ACC112 (cell line): Measurements from ENCODE around the gene CDK4.
A peak's percentile ranks its signal among the peaks of the same experiment; 100 is the strongest.

Experiments
- H2AFZ ChIP-seq: fragments of 200-600 bp; sonication (generic); one replicate; pipeline ENCODE4 v1.6.0; 2017; ENCODE audit warnings: antibody characterized with exemption, low read length; ENCODE audit not compliant: unreplicated experiment
- H3K27ac ChIP-seq: fragments of 200-600 bp; sonication (generic); 2 replicates; pipeline ENCODE4 v1.5.1; 2014; ENCODE audit warnings: low read depth, mild to moderate bottlenecking, antibody characterized with exemption, low read length, moderate library complexity
- H3K27me3 ChIP-seq: fragments of 200-600 bp; sonication (generic); 2 replicates; pipeline ENCODE4 v1.6.1; 2014; ENCODE audit warnings: mild to moderate bottlenecking, antibody characterized with exemption, low read length, moderate library complexity, mixed read lengths; ENCODE audit not compliant: insufficient read depth
- H3K36me3 ChIP-seq: fragments of 200-600 bp; sonication (generic); 2 replicates; pipeline ENCODE4 v1.6.1; 2016; ENCODE audit warnings: mild to moderate bottlenecking, antibody characterized with exemption, low read length, moderate library complexity, mixed read lengths; ENCODE audit not compliant: insufficient read depth
- H3K4me1 ChIP-seq: fragments of 200-600 bp; sonication (generic); one replicate; pipeline ENCODE4 v1.6.1; 2016; ENCODE audit warnings: low read length, mixed read lengths; ENCODE audit not compliant: insufficient read depth, unreplicated experiment, control insufficient read depth
- H3K4me3 ChIP-seq: fragments of 200-600 bp; sonication (generic); 2 replicates; pipeline ENCODE4 v1.5.1; 2014; ENCODE audit warnings: mild to moderate bottlenecking, low read depth, low read length
- H3K79me2 ChIP-seq: fragments of 200-600 bp; sonication (generic); one replicate; pipeline ENCODE4 v1.6.0; 2016; ENCODE audit warnings: low read length; ENCODE audit not compliant: control insufficient read depth, unreplicated experiment, insufficient read depth

Gene CDK4

DNA sequence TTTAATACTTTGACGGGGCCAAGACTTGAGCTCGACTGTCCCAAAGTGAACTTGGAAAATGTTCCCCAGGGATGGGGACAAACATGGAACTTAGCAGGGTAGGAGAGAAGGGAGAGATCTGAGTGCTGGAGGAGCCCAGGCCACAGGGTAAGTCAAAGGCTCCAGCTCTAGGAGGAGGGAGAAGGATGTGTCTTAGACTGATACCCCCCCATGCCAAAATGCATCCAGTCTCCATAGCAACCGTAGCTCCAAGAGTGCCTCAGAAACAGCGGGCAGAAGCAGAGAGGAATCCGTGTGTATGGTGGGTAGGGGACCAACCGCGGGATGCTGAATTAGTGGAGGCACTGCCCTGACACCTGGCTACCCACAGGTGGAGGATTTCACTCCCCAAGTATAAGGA lies 12.7 kb downstream of the CDK4 start:
- peaks cover 67% of the 10 kb centered on the region for H3K27me3 ChIP-seq
- H3K4me3 ChIP-seq, result no peak overlapping the region
- H3K79me2 ChIP-seq, result no peaks in the 10 kb centered on the region
- H3K36me3 ChIP-seq, result no peaks in the 10 kb centered on the region
- H3K27ac ChIP-seq, result no peak overlapping the region
- no peak overlapping the region for H2AFZ ChIP-seq
- peaks cover 14% of the 10 kb centered on the region for H3K4me1 ChIP-seq

DNA sequence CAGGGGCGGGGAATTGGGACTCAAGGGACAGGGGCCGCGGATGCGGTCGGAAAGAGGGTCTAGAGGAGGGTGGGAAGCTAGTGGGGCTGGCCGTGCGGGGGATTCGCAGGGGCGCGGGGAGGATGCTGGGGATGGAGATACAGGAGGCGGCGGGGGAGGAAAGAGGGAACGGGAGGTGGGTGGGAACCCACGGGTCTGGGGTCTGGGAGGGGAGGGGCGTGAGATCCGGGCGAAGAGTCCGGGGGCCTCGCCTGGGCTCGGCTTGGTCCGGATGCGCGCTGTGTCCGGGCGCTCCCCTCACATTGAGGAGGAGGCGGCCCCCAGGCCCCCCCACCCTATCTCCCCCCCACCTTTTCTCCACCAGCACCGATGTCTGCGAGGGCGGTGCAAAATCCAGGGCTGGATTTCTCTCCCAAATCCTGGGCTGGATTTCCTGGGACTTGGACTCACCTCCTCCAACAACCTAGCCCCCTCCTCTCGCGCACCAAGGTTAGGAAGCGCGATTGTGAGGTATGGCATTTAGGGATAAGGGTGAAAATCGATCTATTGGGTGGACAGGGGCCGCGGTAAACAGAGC lies 13.4 kb downstream of the CDK4 start, which contains the start of gene AGAP2:
AGAP2 (minus strand) TSS at position 82 of the 577 bp plus-strand sequence. CDS start 496 bp downstream, outside the sequence.
- Histone ChIP-seq H3K36me3 (no peaks in the 10 kb centered on the region), H3K79me2 (no peaks in the 10 kb centered on the region), H3K4me1 (peaks cover 14% of the 10 kb centered on the region), H3K27ac (no peak within 1 kb of the TSS), H3K27me3 (peaks cover 74% of the 10 kb centered on the region), H3K4me3 (peak within 1 kb of the TSS; percentile 68), H2AFZ (peak within 1 kb of the TSS; percentile 67)

DNA sequence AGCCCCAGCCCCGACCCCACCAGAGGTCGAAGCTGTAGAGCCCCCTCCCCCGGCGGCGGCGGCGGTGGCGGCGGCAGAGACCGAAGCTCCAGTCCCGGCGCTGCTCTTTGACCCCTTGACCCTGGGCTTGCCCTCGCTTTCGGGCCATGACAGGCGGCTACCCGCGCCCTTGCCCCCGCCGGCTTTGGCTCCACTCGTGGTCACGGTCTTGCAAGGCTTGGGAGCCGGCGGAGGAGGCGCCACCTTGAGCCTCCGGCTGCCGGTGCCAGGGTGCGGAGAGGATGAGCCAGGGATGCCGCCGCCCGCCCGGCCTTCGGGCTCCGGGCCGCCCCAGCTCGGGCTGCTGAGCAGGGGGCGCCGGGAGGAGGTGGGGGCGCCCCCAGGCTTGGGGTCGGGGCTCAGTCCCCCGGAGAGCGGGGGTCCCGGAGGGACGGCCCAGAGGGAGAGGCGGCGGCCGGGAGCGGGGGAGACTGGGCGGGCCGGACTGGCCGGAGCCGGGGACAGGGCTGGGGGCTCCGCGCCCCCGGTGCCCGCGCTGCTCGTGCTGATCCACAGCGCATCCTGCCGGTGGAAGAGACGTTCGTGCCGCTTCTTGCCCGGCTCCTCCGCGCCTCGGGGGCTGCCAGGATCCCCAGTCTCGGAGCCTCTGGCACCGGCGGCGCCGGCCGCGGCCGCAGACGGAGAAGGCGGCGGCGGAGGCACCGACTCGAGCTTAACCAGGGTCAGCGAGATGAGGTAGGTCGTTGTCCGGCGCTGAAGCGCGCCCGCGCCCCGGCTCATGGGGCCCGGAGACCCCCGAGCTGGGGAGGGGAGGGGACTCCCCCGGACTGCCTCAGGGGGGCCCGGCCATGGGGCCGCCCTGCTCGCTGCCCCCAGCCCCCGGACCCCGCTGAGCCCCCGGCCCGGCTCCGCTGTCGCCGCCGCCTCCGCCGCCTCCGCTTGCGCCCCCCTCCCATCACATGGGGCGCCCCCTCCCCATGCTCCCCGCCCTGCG lies 14.3 kb downstream of the CDK4 start:
- Histone ChIP-seq H3K4me1 (peaks cover 14% of the 10 kb centered on the region), H3K4me3 (peak overlapping the region; percentile 68), H3K36me3 (no peaks in the 10 kb centered on the region), H3K27ac (no peak overlapping the region), H3K27me3 (peaks cover 74% of the 10 kb centered on the region), H3K79me2 (no peaks in the 10 kb centered on the region), H2AFZ (peak overlapping the region; percentile 67)

DNA sequence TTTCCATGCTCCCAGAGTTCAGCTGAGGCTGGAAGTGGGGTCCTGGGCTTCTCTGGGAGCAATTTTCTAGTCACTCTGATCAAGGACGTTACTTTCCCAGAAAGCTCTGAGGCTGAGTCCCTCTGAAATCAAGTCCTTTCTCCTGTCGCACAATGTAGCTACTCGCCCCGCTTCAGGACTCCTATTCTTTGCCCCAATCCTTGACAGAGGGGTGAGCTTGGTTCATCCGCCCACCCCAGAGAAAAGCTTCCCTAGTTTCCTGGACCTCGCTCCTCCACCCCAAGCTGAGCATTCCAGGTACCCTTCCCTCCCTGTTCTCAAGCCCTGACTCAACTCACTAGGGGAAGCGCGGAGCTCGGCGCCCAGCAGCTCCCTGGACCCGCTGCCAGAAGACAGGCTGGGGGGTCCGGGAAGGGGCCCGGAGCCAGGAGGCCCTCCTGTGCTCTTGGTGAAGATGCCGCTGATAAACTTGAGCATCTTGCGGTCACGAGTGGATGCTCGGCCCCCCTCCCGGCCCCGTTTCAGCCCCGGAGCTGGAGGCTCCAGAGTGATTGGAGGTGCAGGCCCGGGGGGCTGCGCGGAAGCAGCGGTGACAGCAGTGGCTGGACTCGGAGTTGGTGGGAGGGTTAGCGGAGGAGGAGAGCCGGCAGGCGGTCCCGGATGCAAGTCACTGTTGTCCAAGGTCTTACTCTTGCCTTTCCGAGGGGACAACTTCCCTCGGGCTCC lies 15.2 kb downstream of the CDK4 start:
- H3K4me1 ChIP-seq, result peaks cover 14% of the 10 kb centered on the region
- no peaks in the 10 kb centered on the region for H3K36me3 ChIP-seq
- H3K4me3 ChIP-seq, result peak overlapping the region; percentile 68
- H3K27ac ChIP-seq, result no peak overlapping the region
- H2AFZ ChIP-seq, result no peak overlapping the region
- peaks cover 74% of the 10 kb centered on the region for H3K27me3 ChIP-seq
- no peaks in the 10 kb centered on the region for H3K79me2 ChIP-seq

DNA sequence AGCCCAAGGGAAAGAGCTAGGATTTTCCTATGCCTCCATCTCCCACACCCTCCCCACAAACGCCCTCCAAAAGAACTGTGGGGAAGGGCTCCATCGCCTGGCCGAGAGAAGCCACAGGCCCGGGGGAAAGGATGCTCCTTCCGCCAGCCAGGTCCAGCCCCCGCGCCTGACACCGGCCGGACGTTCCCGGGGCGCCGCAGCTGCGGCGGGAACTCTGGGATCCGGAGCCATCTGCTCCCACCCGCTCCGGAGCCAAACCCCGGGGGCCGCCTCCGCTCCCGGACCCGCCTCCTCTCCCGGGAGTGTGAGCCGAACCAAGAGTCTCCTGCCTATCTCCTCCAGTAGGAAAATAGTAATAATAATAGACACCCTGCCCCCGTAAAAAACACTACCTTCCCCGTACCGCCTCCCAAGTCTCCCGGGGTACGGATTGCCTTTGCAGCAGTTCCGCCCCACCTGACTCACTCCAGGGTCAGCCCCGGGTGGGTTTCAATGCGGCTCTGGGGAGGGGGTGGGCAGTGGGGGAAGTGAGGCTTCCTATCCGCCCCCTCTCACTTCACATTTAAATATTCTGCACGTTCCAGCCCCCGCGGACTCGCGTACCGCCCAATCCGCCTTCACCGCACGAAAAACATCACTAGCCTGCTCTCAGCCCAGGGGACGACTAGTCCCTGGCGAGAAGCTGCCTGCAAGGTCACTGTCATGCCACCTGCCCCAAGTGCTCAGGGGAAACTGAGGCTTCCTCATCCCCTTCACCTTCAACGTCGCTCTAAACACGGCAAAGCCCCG lies 16.0 kb downstream of the CDK4 start:
- peaks cover 72% of the 10 kb centered on the region for H3K27me3 ChIP-seq
- peak overlapping the region; percentile 8 for H2AFZ ChIP-seq

DNA sequence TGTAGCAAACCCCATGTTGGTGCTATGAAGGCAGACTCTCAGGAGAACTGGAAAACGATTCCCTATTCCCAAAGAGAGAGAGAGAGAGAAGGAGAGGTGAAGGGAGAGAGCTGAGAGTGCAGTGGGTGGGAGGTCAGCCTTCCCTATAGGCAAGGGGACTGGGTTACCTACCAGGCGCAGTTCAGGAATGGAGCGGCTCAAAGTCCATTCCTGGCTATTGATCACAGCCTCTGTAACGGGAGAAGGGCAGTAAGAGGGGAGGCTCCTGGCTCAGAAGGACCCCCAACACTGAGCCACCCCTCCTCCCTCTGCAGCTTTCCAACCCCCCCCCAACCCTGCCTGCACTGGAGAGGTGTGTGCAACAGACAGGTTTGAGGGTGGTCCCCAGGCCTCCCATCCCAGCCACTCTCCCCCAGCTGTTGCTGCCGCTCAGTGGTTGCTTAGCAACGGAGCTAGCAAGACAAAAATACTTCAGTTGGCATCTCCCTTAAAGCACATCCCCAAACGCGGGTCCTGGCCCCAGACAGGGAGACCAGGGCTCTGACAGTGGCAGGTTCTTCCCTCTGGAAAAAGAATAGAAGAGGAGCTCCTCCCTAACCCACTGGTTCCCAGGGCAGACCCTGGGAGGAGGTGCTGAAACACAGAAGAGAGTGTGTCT lies 16.8 kb downstream of the CDK4 start:
- peak overlapping the region; percentile 57; the same call in 1 of the 2 replicates for H3K4me3 ChIP-seq
- H3K4me1 ChIP-seq, result peaks cover 14% of the 10 kb centered on the region
- H3K27me3 ChIP-seq, result peaks cover 64% of the 10 kb centered on the region
- no peaks in the 10 kb centered on the region for H3K36me3 ChIP-seq
- H3K79me2 ChIP-seq, result no peaks in the 10 kb centered on the region
- H3K27ac ChIP-seq, result no peak overlapping the region
- H2AFZ ChIP-seq, result no peak overlapping the region

More for the DNA sequence above, 16.0 kb downstream of the CDK4 start:
- no peaks in the 10 kb centered on the region for H3K79me2 ChIP-seq
- no peak overlapping the region for H3K27ac ChIP-seq
- H3K36me3 ChIP-seq, result no peaks in the 10 kb centered on the region
- H3K4me3 ChIP-seq, result peak overlapping the region; percentile 57
- H3K4me1 ChIP-seq, result peaks cover 14% of the 10 kb centered on the region

DNA sequence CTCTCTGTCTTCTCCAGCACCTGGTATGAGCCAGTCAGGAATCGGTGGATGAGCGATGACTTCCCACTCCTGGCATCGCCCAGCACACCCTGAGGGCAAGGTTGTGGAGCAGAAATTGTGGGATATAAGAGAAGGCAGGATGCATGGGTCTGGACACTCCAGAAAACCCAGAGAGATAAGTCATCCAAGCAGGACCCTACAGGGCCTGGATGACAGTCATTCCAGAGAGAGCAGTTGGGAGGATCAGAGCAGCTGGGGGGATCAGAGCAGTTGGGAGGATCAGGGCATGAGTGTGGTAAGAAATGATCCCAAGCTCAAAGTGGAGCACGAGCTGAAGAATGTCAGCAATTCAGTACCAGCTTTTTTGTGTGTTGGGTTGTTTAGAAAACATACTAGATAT lies 17.5 kb downstream of the CDK4 start:
- no peak overlapping the region for H2AFZ ChIP-seq
- H3K4me1 ChIP-seq, result peaks cover 14% of the 10 kb centered on the region
- peaks cover 57% of the 10 kb centered on the region for H3K27me3 ChIP-seq
- no peak overlapping the region for H3K4me3 ChIP-seq
- H3K27ac ChIP-seq, result no peak overlapping the region
- H3K36me3 ChIP-seq, result no peaks in the 10 kb centered on the region
- no peaks in the 10 kb centered on the region for H3K79me2 ChIP-seq

DNA sequence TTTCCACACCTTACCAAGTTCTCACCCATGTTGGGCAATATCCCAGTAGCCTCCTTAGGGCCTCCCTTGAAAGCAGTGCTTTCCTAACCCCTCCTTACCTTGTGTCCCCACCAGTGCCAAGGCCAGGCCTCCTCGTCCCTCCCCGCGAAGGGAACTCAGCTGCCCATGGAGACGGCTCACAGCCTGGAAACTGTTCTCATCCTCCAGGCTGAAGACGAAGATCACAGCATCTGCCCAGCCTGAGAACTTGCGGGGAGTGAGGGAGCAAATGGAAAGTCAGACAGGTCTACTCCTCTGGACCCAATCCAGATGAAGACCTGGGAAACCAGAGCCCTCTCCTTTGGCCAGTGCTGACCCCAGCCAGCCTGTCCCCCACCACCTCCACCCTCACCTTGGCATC lies 18.2 kb downstream of the CDK4 start:
- no peaks in the 10 kb centered on the region for H3K36me3 ChIP-seq
- no peaks in the 10 kb centered on the region for H3K79me2 ChIP-seq

DNA sequence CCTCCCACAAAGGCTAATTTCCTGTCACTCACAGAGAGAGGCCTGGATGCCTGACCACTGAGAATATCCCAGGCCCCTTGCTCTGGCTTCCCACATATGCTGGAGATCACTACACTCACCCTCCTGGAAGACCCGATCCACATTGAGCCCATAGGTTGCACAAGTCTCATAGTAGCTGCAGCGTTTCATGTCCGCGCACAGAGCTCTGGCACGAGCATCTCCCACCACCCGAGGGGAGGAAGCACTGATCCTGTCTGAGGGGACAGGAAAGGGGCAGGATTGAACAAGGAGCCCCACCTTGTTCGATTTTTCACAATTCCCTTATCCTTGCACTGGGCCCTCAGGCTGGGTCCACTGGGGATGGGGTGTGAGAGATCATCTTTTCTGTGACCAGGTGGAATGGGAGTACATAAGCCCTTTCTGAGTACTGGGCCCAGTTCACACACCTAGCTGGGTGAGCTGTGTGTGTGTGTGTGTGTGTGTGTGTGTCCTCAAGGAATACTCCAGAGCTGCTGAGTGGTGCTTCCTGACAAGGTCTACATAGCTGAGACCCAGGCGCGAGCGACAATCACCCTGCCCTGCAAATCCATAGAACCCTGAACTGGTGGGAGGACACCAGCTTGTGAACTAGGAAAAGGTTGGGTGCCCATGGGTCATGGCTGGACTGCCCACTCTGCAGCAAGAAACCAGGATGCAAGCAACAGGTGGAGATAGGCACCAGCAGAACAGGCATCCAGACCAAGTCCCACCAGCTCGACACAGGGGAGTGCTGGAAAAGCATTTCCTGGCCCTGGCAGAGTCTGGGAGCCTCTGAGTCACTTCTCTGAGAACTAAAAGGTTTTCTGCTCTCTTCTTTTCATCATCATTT lies 19.1 kb downstream of the CDK4 start:
- Histone ChIP-seq H3K79me2 (no peaks in the 10 kb centered on the region), H3K4me1 (peaks cover 12% of the 10 kb centered on the region), H3K4me3 (no peak overlapping the region), H3K27ac (no peak overlapping the region), H2AFZ (no peak overlapping the region), H3K27me3 (peaks cover 41% of the 10 kb centered on the region), H3K36me3 (no peaks in the 10 kb centered on the region)

More for the DNA sequence above, 18.2 kb downstream of the CDK4 start:
- H3K27ac ChIP-seq, result no peak overlapping the region
- peaks cover 14% of the 10 kb centered on the region for H3K4me1 ChIP-seq
- H3K4me3 ChIP-seq, result no peak overlapping the region
- no peak overlapping the region for H2AFZ ChIP-seq
- peaks cover 50% of the 10 kb centered on the region for H3K27me3 ChIP-seq
